GM18951 (cell line): ENCODE measurements around the gene OXLD1.
A peak's percentile ranks its signal among the peaks of the same experiment; 100 is the strongest.
"Not testable (repeated sequence)": the region's sequence is repeated elsewhere in the genome, so short reads cannot be mapped to it uniquely, and the experiment has no call there.

ENCODE experiments used
- POLR2A ChIP-seq: IDR thresholded peaks from 4 replicates; pipeline ENCODE4 v1.6.1; 2011; ENCODE audit warnings: mild to moderate bottlenecking; ENCODE audit not compliant: insufficient read length, insufficient read depth; ENCODE audit errors: extremely low read depth
- in situ Hi-C: fragments of 300-500 bp; cut with MboI; formaldehyde crosslinking; loops from one replicate; pipeline ENCODE4 v1.12.0; 2022; ENCODE audit warnings: low sequenced_read_pairs, mixed read lengths, inconsistent platforms; ENCODE audit not compliant: unreplicated experiment

The OXLD1 gene

GRCh38 chr17:81683584-81684441, 17.4 kb upstream of the OXLD1 start, which contains the start of the genes ARL16 and HGS:
TSS of gene ARL16 (minus strand) at chr17:81683797. CDS start at chr17:81683753, 44 bp downstream.
TSS of gene HGS (plus strand) at chr17:81684011. CDS start at chr17:81684067, 56 bp downstream.
- peak; percentile 77 for TF ChIP-seq POLR2A
- in situ Hi-C loops: no loop called here

- TF ChIP-seq POLR2A: no peak
- in situ Hi-C loops: no loop called here
Observed at GRCh38 chr17:81683208-81683583, 16.8 kb upstream of the OXLD1 start.

- TF ChIP-seq POLR2A: no peak
- in situ Hi-C loops: no loop called here
Observed at GRCh38 chr17:81682565-81683207, 16.3 kb upstream of the OXLD1 start.

GRCh38 chr17:81681672-81682071, 15.3 kb upstream of the OXLD1 start:
- TF ChIP-seq POLR2A: no peak
- in situ Hi-C loops: no loop called here

- no peak for TF ChIP-seq POLR2A
- in situ Hi-C loops: no loop called here
Observed at GRCh38 chr17:81680150-81680549, 13.7 kb upstream of the OXLD1 start.

- in situ Hi-C loops: no loop called here
- no peak for TF ChIP-seq POLR2A
Observed at GRCh38 chr17:81676906-81677305, 10.5 kb upstream of the OXLD1 start.

- in situ Hi-C loops: not testable (repeated sequence)
Observed at GRCh38 chr17:81675515-81676221, 9.3 kb upstream of the OXLD1 start.

- in situ Hi-C loops: no loop called here
- no peak for TF ChIP-seq POLR2A
Observed at GRCh38 chr17:81673561-81674258, 7.3 kb upstream of the OXLD1 start.

GRCh38 chr17:81672954-81673353, 6.5 kb upstream of the OXLD1 start:
- no peak for TF ChIP-seq POLR2A
- in situ Hi-C loops: no loop called here

GRCh38 chr17:81672504-81672903, 6.1 kb upstream of the OXLD1 start:
- in situ Hi-C loops: no loop called here
- TF ChIP-seq POLR2A: no peak

- in situ Hi-C loops: no loop called here
- TF ChIP-seq POLR2A: no peak
Observed at GRCh38 chr17:81667754-81668153, 1.3 kb upstream of the OXLD1 start.

- no peak for TF ChIP-seq POLR2A
- in situ Hi-C loops: no loop called here
Observed at GRCh38 chr17:81666092-81666341, 388 bp downstream of the OXLD1 start.
